ENCODE data around the gene NODAL.

- TF ChIP-seq, protein P1, sequence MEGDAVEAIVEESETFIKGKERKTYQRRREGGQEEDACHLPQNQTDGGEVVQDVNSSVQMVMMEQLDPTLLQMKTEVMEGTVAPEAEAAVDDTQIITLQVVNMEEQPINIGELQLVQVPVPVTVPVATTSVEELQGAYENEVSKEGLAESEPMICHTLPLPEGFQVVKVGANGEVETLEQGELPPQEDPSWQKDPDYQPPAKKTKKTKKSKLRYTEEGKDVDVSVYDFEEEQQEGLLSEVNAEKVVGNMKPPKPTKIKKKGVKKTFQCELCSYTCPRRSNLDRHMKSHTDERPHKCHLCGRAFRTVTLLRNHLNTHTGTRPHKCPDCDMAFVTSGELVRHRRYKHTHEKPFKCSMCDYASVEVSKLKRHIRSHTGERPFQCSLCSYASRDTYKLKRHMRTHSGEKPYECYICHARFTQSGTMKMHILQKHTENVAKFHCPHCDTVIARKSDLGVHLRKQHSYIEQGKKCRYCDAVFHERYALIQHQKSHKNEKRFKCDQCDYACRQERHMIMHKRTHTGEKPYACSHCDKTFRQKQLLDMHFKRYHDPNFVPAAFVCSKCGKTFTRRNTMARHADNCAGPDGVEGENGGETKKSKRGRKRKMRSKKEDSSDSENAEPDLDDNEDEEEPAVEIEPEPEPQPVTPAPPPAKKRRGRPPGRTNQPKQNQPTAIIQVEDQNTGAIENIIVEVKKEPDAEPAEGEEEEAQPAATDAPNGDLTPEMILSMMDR (conservative IDR thresholded peaks at IDR 0.05; ENCODE audit: low read depth, low read length) = no peak
- TF ChIP-seq POLR2A (IDR thresholded peaks at IDR 0.05; ENCODE audit: low read depth, low read length) (no peak), MAFK (IDR thresholded peaks at IDR 0.05; ENCODE audit: low read depth, low read length) (no peak), RFX5 (IDR thresholded peaks at IDR 0.05; ENCODE audit: low read depth, low read length) (no peak), RCOR1 (IDR thresholded peaks at IDR 0.05; ENCODE audit: insufficient replicate concordance, low read length) (no peak), USF2 (IDR thresholded peaks at IDR 0.05; ENCODE audit: low read depth, low read length) (no peak), RAD21 (IDR thresholded peaks at IDR 0.05; ENCODE audit: low read length) (no peak), SMC3 (IDR thresholded peaks at IDR 0.05; ENCODE audit: low read depth, low read length) (no peak), BHLHE40 (IDR thresholded peaks at IDR 0.05; ENCODE audit: low read depth, low read length) (no peak), MAZ (IDR thresholded peaks at IDR 0.05; ENCODE audit: borderline replicate concordance, low read depth, low read length) (no peak), MXI1 (IDR thresholded peaks at IDR 0.05; ENCODE audit: borderline replicate concordance, low read depth, low read length) (no peak)
- TF ChIP-seq, protein P2, sequence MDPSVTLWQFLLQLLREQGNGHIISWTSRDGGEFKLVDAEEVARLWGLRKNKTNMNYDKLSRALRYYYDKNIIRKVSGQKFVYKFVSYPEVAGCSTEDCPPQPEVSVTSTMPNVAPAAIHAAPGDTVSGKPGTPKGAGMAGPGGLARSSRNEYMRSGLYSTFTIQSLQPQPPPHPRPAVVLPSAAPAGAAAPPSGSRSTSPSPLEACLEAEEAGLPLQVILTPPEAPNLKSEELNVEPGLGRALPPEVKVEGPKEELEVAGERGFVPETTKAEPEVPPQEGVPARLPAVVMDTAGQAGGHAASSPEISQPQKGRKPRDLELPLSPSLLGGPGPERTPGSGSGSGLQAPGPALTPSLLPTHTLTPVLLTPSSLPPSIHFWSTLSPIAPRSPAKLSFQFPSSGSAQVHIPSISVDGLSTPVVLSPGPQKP (IDR thresholded peaks at IDR 0.05; ENCODE audit: borderline replicate concordance, low read depth, low read length) = no peak
Measured at GRCh38 chr10:70457759-70458305, 16.4 kb upstream of the NODAL start.

Measured in IMR-90 (cell line).